GM19239 (cell line): Measurements from ENCODE around the gene UBTD1.

ENCODE experiments used
- DNase-seq: peaks from one replicate; pipeline ENCODE4 v3.0.0; 2011; ENCODE audit warnings: low spot score; ENCODE audit not compliant: insufficient read length
- FAIRE-seq: peaks from 2 replicates; lab custom pipeline; 2011; peaks lifted over from hg19 to GRCh38; lab: Jason Lieb, UNC

The UBTD1 gene

DNA sequence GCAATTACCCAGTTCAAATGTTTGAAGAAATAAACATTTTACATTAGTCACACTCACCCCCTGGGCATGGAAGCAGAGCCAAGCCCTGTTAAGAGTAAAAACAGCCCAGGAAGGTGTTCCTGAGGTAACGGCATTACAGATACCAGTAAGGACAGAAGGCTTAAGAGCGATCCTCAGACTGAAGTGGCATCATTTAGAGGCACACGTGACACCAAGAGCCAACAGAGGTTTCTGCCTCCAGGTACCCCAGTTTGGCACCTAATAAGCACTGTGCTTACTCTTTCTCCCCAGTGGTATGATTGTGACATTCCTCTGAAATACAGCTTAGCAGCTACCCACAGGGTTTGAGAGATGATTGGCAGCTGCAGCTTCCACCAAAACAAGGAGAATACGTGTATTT, 17.7 kb upstream of the UBTD1 start:
- FAIRE-seq (no peak), DNase-seq (no peak)

GRCh38 chr10:97482381-97482780, 16.3 kb upstream of the UBTD1 start:
- no peak for FAIRE-seq

GRCh38 chr10:97483506-97483905, 15.2 kb upstream of the UBTD1 start:
- no peak for DNase-seq
- FAIRE-seq, result no peak

More at GRCh38 chr10:97482381-97482780, 16.3 kb upstream of the UBTD1 start:
- no peak for DNase-seq

DNA sequence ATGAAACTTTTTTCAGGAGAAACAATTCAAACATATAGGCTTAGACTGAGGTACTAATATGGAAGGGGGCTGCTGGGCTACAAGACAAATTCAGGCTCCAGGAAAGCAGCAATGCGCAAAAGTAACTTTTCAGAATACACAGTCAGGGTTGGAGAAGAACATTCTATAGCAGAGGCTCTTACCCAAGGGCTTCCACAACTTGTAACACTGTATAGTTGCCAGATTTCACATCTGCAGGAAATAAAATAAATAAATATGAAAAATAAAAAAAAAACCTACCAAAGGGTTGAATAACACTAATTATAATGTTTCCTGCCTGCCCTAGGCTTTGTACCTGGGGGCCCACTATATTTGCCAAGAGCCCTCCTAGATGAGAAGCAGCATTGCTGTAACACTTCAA, 14.8 kb upstream of the UBTD1 start:
- FAIRE-seq (no peak), DNase-seq (no peak)

GRCh38 chr10:97485647-97486281, 13.0 kb upstream of the UBTD1 start:
- DNase-seq (no peak), FAIRE-seq (no peak)

DNA sequence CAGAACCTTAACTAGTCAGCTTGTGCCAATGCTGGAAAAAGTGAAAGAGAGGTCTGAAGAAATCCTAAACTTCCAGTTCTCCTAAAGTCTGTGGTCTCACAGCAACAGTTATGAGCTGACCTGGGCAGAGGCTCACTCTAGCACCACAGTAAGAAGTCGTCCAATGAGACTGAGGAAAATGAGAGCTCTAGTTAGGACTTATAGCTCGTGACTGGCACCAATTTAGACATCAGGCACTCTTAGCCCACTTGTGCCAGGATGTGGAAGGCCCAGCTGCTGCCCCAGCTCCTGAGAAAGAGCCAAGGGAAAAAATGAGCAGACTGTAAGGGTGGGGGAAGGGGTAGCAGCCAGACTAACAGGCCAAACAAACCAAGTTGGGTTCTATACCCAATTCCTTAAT, 8.1 kb upstream of the UBTD1 start:
- no peak for DNase-seq
- FAIRE-seq, result peak; percentile 76

DNA sequence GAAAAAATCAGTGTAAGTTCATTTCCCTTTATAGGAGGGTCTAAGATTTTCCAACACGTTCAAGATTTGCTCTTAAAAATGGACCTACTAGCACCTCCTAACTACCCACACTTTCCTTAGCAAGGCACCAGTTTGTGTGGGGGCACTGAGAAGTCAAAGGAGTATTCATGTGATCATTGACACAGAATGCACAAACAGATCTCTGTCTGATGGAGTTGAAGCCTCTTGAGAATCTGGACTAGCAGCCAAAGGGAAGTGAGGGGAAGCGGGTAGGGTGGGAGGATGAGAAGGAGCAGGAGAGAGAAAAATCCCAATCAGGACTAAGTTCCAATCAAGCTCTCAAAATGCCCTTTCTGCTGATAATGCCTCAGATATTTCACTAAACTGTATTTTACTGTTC, 4.6 kb upstream of the UBTD1 start:
- no peak for DNase-seq

GRCh38 chr10:97494863-97495506, 3.7 kb upstream of the UBTD1 start:
- FAIRE-seq (no peak), DNase-seq (no peak)

More for the DNA sequence above, 4.6 kb upstream of the UBTD1 start:
- no peak for FAIRE-seq

- FAIRE-seq (peak; percentile 94), DNase-seq (peak; percentile 70)
Measured at GRCh38 chr10:97497572-97498075, 1.1 kb upstream of the UBTD1 start.

GRCh38 chr10:97498076-97498840, 466 bp upstream of the UBTD1 start, which contains the start of gene MMS19:
TSS of gene MMS19 (minus strand) at chr10:97498422. CDS start at chr10:97498384, 38 bp downstream.
- DNase-seq, result peak; percentile 97
- peak; percentile 93 for FAIRE-seq

GRCh38 chr10:97499561-97500296, 1.0 kb downstream of the UBTD1 start:
- FAIRE-seq (peak; percentile 14), DNase-seq (no peak)

- DNase-seq (no peak), FAIRE-seq (no peak)
Measured at GRCh38 chr10:97500297-97500575, 1.5 kb downstream of the UBTD1 start.

DNA sequence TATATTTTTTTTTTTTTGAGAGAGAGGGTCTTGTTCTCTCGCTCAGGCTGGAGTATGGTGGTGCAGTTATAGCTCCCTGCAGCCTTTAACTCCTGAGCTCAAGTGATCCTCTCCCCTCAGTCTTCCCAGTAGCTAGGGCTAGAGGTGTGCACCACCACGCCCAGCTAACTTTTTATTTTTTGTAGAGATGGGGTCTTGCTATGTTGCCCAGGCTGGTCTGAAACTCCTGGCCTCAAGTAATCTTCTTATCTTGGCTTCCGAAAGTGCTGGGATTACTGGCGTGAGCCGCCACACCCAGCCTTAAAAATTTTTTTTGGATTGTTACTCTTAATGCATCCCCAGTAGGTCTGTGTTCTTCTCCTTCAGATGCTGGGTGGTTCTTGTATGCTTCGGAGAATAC, 4.2 kb downstream of the UBTD1 start:
- no peak for DNase-seq
- no peak for FAIRE-seq

DNA sequence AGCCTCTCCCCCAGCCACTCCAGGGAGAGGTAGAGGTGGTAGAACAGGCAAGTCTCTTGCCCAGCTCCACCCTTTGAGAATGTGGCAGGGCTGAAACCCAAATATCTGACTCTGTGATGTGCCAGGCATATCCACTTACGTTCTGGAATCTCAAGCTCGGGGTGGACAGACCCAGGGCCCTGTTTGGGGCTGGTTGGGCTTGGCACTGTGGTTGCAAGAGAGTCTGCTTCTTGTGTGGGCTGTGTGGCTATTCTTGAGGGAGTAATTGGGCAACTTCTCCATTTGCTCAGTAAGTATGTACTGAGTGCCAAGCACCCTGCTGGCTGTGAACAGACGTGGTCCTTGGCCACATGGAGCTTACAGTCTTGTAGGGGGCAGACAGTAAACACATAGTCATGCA, 4.7 kb downstream of the UBTD1 start:
- FAIRE-seq, result no peak

GRCh38 chr10:97505152-97505551, 6.4 kb downstream of the UBTD1 start:
- no peak for FAIRE-seq
- no peak for DNase-seq

More for the DNA sequence above, 4.7 kb downstream of the UBTD1 start:
- no peak for DNase-seq

GRCh38 chr10:97506199-97506991, 7.7 kb downstream of the UBTD1 start:
- no peak for DNase-seq

DNA sequence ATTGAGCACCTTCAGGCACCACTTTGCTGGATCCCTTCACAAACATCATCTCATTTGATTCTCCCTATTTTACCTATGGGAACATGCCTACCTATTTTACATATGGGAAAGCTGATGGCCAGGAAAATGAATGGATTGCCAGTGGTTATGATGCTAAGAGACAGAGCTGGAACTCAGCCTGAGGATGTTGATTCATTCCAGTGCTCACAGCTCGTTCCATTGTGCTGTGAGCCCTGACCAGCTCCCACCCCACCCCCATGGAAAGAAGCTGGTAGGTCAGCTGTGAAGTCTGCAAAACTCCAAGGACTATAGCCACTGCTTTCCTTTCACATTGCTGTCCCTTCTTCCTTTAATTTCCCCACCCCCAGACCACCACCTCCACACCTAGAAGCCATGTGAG, 9.6 kb downstream of the UBTD1 start:
- no peak for DNase-seq
- no peak for FAIRE-seq

More at GRCh38 chr10:97506199-97506991, 7.7 kb downstream of the UBTD1 start:
- no peak for FAIRE-seq

DNA sequence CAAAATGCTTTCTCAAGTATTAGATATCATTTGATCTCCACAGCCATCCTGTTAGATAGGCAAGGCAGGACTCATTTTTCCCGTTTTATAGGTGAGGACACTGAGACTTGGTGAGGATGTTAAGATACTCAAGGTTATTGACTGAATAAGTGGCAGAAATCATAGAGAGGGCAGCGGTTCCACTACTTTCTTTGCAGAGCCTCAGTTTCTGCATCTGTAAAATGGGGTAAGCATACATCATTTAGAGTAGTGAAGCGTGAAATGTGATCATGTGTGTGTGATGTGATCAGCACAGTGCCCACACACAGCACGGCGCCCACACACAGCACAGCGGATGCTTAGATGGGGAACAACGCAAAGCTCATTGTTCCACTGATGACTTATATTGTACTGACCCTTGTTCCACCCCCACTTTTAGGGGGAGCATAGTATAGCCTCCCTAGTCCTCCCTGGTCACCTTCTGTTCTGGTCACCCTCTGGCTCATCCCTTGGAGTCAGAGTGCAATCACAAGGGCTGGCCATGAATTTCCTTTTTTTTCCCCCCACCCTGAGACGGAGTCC, 10.5 kb downstream of the UBTD1 start:
- FAIRE-seq (no peak), DNase-seq (no peak)

DNA sequence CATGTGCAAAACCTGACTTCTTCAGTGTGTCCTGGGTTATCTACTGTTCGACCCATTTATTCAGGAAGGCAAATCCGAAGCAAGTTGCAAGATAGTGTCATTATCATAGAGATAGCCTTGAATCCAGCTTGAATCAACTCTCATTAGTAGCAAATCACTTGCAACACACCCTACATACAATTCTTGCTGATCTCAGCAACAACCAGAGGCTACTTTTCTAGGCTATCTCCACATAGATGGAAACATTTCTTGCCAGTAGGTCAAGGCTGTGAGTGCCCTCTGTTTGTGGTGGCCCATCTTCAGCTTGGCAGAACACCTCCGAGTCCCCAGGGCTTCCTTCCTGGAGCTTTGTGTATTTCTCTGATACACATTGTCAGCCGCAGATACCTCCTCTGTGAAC, 12.0 kb downstream of the UBTD1 start:
- FAIRE-seq (no peak), DNase-seq (no peak)
